Osteoblast (primary cell): ENCODE results near the gene S100G. TPM values are rescaled to one million over a fixed set of nuclear protein-coding genes. Genes with fewer than 3 reads are reported as not detected.
"Not testable (repeated sequence)": the region's sequence is repeated elsewhere in the genome, so short reads cannot be mapped to it uniquely, and the experiment has no call there.

Experiments used
- DNase-seq: peaks from one replicate; pipeline ENCODE4 v3.0.0; 2011; ENCODE audit warnings: low spot score, mixed read lengths; ENCODE audit not compliant: insufficient read length; ENCODE audit errors: missing footprints
- H2AFZ ChIP-seq: 2 replicates; pipeline ENCODE4 v1.6.0; 2011; ENCODE audit warnings: mild to moderate bottlenecking, low read length
- H3K27ac ChIP-seq: 2 replicates; pipeline ENCODE4 v1.5.1; 2011; ENCODE audit warnings: mild to moderate bottlenecking, low read depth, low read length, moderate library complexity
- H3K27me3 ChIP-seq: 2 replicates; pipeline ENCODE4 v1.6.0; 2012; ENCODE audit warnings: mild to moderate bottlenecking, control low read depth, inconsistent platforms, low read length, moderate library complexity; ENCODE audit not compliant: insufficient read depth
- H3K36me3 ChIP-seq: 2 replicates; pipeline ENCODE4 v1.5.1; 2011; ENCODE audit warnings: mild to moderate bottlenecking, low read length, control low read depth, moderate library complexity; ENCODE audit not compliant: insufficient read depth
- H3K4me1 ChIP-seq: 2 replicates; pipeline ENCODE4 v1.5.1; 2011; ENCODE audit warnings: mild to moderate bottlenecking, low read length, control low read depth, moderate library complexity; ENCODE audit not compliant: insufficient read depth
- H3K4me2 ChIP-seq: 2 replicates; pipeline ENCODE4 v1.6.0; 2011; ENCODE audit warnings: mild to moderate bottlenecking, low read length; ENCODE audit not compliant: insufficient read depth
- H3K4me3 ChIP-seq: fragments of 200-600 bp; sonication (generic); 3 replicates; pipeline ENCODE4 v1.5.1; 2012; ENCODE audit warnings: mild to moderate bottlenecking, low read length, inconsistent platforms; ENCODE audit not compliant: insufficient read depth
- H3K79me2 ChIP-seq: 2 replicates; pipeline ENCODE4 v1.6.0; 2012; ENCODE audit warnings: mild to moderate bottlenecking, low read length, control low read depth, inconsistent platforms; ENCODE audit not compliant: insufficient read depth
- H3K9me3 ChIP-seq: 2 replicates; pipeline ENCODE4 v1.5.1; 2011; ENCODE audit warnings: low read depth, low read length, control low read depth
- H4K20me1 ChIP-seq: 2 replicates; pipeline ENCODE4 v1.6.0; 2012; ENCODE audit warnings: mild to moderate bottlenecking, low read length, control low read depth; ENCODE audit not compliant: insufficient read depth
- CTCF ChIP-seq: IDR thresholded peaks from 2 replicates; pipeline ENCODE4 v1.5.1; 2011; ENCODE audit warnings: mild to moderate bottlenecking, low read depth, low read length, moderate library complexity; ENCODE audit errors: extremely low read depth
- total RNA-seq: library from RNA; depleted of rRNA; stranded (reverse); fragments of >200 nt; gene quantifications from 2 replicates; pipeline ENCODE4 v1.2.3, GENCODE V29; 2012

Gene S100G
- not detected in 2 replicates for total RNA-seq

- H3K9me3 ChIP-seq, result no peaks in the 10 kb centered on the region
- TF ChIP-seq CTCF, result no peak
- no peaks in the 10 kb centered on the region for H3K36me3 ChIP-seq
- H3K79me2 ChIP-seq, result no peaks in the 10 kb centered on the region
- no peak for DNase-seq
- H3K4me3 ChIP-seq, result no peak within 1 kb of the TSS
- H3K4me1 ChIP-seq, result no peaks in the 10 kb centered on the region
- H3K4me2 ChIP-seq, result no peak within 1 kb of the TSS
- no peak within 1 kb of the TSS for H2AFZ ChIP-seq
- no peaks in the 10 kb centered on the region for H3K27me3 ChIP-seq
- H4K20me1 ChIP-seq, result no peaks in the 10 kb centered on the region
- H3K27ac ChIP-seq, result no peak within 1 kb of the TSS
Observed at GRCh38 chrX:16649858-16650257, at the start of gene S100G. Gene S100G, plus strand, starts transcription at chrX:16650158. Its CDS starts 849 bp downstream, at chrX:16651007.

- TF ChIP-seq CTCF, result no peak
- H3K9me3 ChIP-seq, result no peaks in the 10 kb centered on the region
- no peak for DNase-seq
- no peaks in the 10 kb centered on the region for H4K20me1 ChIP-seq
- H3K27me3 ChIP-seq, result no peaks in the 10 kb centered on the region
- H3K79me2 ChIP-seq, result no peaks in the 10 kb centered on the region
- no peaks in the 10 kb centered on the region for H3K36me3 ChIP-seq
- no peak overlapping the region for H3K4me2 ChIP-seq
- H2AFZ ChIP-seq, result no peak overlapping the region
- H3K4me3 ChIP-seq, result no peak overlapping the region
- peaks cover 18% of the 10 kb centered on the region for H3K4me1 ChIP-seq
- no peak overlapping the region for H3K27ac ChIP-seq
Observed at GRCh38 chrX:16601885-16602284, 48.1 kb upstream of the S100G start.

DNA sequence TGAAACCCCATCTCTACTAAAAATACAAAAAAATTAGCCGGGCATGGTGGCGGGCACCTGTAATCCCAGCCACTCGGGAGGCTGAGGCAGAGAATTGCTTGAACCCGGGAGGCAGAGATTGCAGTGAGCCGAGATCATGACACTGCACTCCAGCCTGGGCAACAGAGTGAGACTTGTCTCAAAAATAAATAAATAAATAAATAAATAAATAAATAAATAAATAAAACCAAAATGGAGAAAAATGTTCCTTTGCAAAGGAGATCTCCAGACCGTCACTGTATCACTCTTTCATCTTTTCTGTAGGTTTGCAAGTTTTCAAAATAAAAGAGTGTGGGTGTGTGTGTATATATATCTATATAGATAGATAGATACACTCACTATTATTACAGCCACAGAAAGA, 46.7 kb upstream of the S100G start:
- DNase-seq, H3K9me3 ChIP-seq, H3K79me2 ChIP-seq, H3K4me2 ChIP-seq, H3K36me3 ChIP-seq, H3K27me3 ChIP-seq, H2AFZ ChIP-seq, H3K27ac ChIP-seq, H4K20me1 ChIP-seq, H3K4me3 ChIP-seq: not testable (repeated sequence)
- H3K4me1 ChIP-seq, result peaks cover 18% of the 10 kb centered on the region

DNA sequence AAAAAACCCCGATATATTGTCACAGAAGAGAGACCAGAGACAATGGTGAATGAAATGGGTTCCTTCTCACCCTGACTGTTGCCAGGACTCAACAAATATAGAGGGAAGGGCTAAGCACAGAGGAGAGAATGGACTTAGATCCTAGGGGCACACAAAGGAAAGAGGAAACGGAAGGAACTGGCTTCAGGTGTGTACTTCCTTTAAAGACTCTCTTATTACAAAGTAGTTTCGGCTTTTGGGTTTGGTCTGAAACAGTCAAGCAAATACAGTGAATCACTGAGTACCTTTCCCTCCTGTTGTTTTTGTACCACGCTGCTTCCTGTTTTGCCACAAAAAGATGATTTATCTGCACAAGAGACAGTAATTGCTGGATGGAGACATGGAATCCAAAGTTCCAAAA, 46.1 kb upstream of the S100G start:
- no peak for TF ChIP-seq CTCF

More for the DNA sequence above, 46.1 kb upstream of the S100G start:
- peaks cover 18% of the 10 kb centered on the region for H3K4me1 ChIP-seq
- H3K27me3 ChIP-seq, result no peaks in the 10 kb centered on the region
- H3K27ac ChIP-seq, result peak overlapping the region; percentile 31
- H4K20me1 ChIP-seq, result no peaks in the 10 kb centered on the region
- H3K79me2 ChIP-seq, result no peaks in the 10 kb centered on the region
- H2AFZ ChIP-seq, result no peak overlapping the region
- DNase-seq, result no peak
- no peaks in the 10 kb centered on the region for H3K9me3 ChIP-seq
- peak overlapping the region; percentile 7 for H3K4me2 ChIP-seq
- H3K36me3 ChIP-seq, result no peaks in the 10 kb centered on the region
- no peak overlapping the region for H3K4me3 ChIP-seq
